HepG2 (cell line): Measurements from ENCODE around the gene GPR148. TPM values are rescaled to one million over a fixed set of nuclear protein-coding genes. Genes with fewer than 3 reads are reported as not detected.

Source experiments
- ARID5B ChIP-seq: IDR thresholded peaks from 2 replicates; pipeline ENCODE4 v1.4.0; 2020; ENCODE audit warnings: mild to moderate bottlenecking, missing genetic modification reagents
- ELK4 ChIP-seq: sonication (generic); formaldehyde crosslinking; IDR thresholded peaks from 2 replicates; pipeline ENCODE4 v1.9.0; 2021; ENCODE audit warnings: missing genetic modification reagents, borderline replicate concordance
- FOXA3 ChIP-seq: IDR thresholded peaks from 2 replicates; pipeline ENCODE4 v1.6.1; 2016; ENCODE audit warnings: missing genetic modification reagents, missing compliant biosample characterization
- FOXP4 ChIP-seq: sonication (generic); formaldehyde crosslinking; IDR thresholded peaks from 2 replicates; pipeline ENCODE4 v1.4.0; 2020; ENCODE audit warnings: missing genetic modification reagents
- GATAD1 ChIP-seq: IDR thresholded peaks from 2 replicates; pipeline ENCODE4 v1.6.1; 2016; ENCODE audit warnings: missing genetic modification reagents, missing compliant biosample characterization
- GTF3A ChIP-seq: sonication (generic); formaldehyde crosslinking; conservative IDR thresholded peaks from 2 replicates; pipeline ENCODE4 v1.4.0; 2020; ENCODE audit warnings: mild to moderate bottlenecking, missing genetic modification reagents
- HNF1B ChIP-seq: sonication (generic); formaldehyde crosslinking; IDR thresholded peaks from 2 replicates; pipeline ENCODE4 v1.5.1; 2020; ENCODE audit warnings: mild to moderate bottlenecking, moderate library complexity, missing genetic modification reagents
- HOXD1 ChIP-seq: sonication (generic); formaldehyde crosslinking; IDR thresholded peaks from 2 replicates; pipeline ENCODE4 v1.5.0; 2020; ENCODE audit warnings: missing genetic modification reagents
- KAT8 ChIP-seq: IDR thresholded peaks from 2 replicates; pipeline ENCODE4 v1.6.1; 2016; ENCODE audit warnings: missing genetic modification reagents, missing compliant biosample characterization
- NAIF1 ChIP-seq: sonication (generic); formaldehyde crosslinking; IDR thresholded peaks from 2 replicates; pipeline ENCODE4 v1.5.0; 2020; ENCODE audit warnings: mild to moderate bottlenecking, missing genetic modification reagents, borderline replicate concordance
- NCOA1 ChIP-seq: sonication (generic); formaldehyde crosslinking; IDR thresholded peaks from 2 replicates; pipeline ENCODE4 v1.9.0; 2021; ENCODE audit warnings: missing genetic modification reagents
- REPIN1 ChIP-seq: sonication (generic); formaldehyde crosslinking; IDR thresholded peaks from 2 replicates; pipeline ENCODE4 v1.8.0; 2022; ENCODE audit warnings: missing genetic modification reagents, low read depth, mild to moderate bottlenecking, borderline replicate concordance
- TAF1 ChIP-seq: sonication (generic); formaldehyde crosslinking; IDR thresholded peaks from 2 replicates; pipeline ENCODE4 v1.4.0; 2020; ENCODE audit warnings: missing genetic modification reagents
- TEAD3 ChIP-seq: optimal IDR thresholded peaks from 2 replicates; pipeline ENCODE3; 2016; ENCODE audit warnings: borderline replicate concordance
- THAP8 ChIP-seq: sonication (generic); formaldehyde crosslinking; IDR thresholded peaks from 2 replicates; pipeline ENCODE4 v1.5.1; 2020; ENCODE audit warnings: missing genetic modification reagents, mild to moderate bottlenecking, borderline replicate concordance
- ZBTB3 ChIP-seq: sonication (generic); formaldehyde crosslinking; IDR thresholded peaks from 2 replicates; pipeline ENCODE4 v1.4.0; 2020; ENCODE audit warnings: low read depth, mild to moderate bottlenecking, moderate library complexity, missing genetic modification reagents, borderline replicate concordance
- ZSCAN5A ChIP-seq: sonication (generic); formaldehyde crosslinking; IDR thresholded peaks from 2 replicates; pipeline ENCODE4 v1.8.0; 2022; ENCODE audit warnings: mild to moderate bottlenecking, missing genetic modification reagents, borderline replicate concordance
- polyA plus RNA-seq, 8 experiments: library from polyadenylated mRNA; depleted of rRNA in 3 of 8; stranded (reverse) in 7 of 8; unstranded in 1 of 8; fragments of >200 nt; fragmentation: Illumina TruSeq in 4 of 8; extraction: Trizol in 4 of 8; gene quantifications; 2 replicates each; pipeline versions ENCODE4 v1.2.1 to v1.2.3, GENCODE V29; 2011 to 2016; ENCODE audit warnings: low read depth in 4 of 8, missing spikeins in 1 of 8, mixed read lengths in 1 of 8; ENCODE audit not compliant: insufficient read depth in 1 of 8
- total RNA-seq, 5 experiments: library from RNA; depleted of rRNA; stranded (reverse); fragments of >200 nt; fragmentation: Illumina TruSeq; extraction: Trizol; gene quantifications; 2 replicates each; pipeline ENCODE4 v1.2.3, GENCODE V29; 2016; ENCODE audit warnings: low read depth in 1 of 5

Gene GPR148
- total and polyA plus RNA-seq, 2 of the 13 experiments (the other 11 are each of a cell fraction or from before 2014, with no cell fraction given) = not detected

- TF ChIP-seq ARID5B (peak; percentile 85), FOXA3 (CRISPR knock-in tag) (peak; percentile 60), HOXD1 (CRISPR knock-in tag) (peak; percentile 26; the same call in 1 of the 2 replicates), GTF3A (CRISPR knock-in tag) (peak; percentile 80; the same call in 1 of the 2 replicates), HNF1B (CRISPR knock-in tag) (no peak), THAP8 (CRISPR knock-in tag) (no peak), ELK4 (CRISPR knock-in tag) (no peak), TAF1 (CRISPR knock-in tag) (no peak; the same call in 1 of the 2 replicates), REPIN1 (CRISPR knock-in tag) (peak; percentile 78; the same call in 1 of the 2 replicates), KAT8 (CRISPR knock-in tag) (peak; percentile 42; the same call in 1 of the 2 replicates), NCOA1 (CRISPR knock-in tag) (no peak), ZSCAN5A (no peak), NAIF1 (CRISPR knock-in tag) (no peak), TEAD3 (CRISPR knock-in tag) (peak; percentile 35), FOXP4 (CRISPR knock-in tag) (peak; percentile 71), GATAD1 (CRISPR knock-in tag) (peak; percentile 55; the same call in 1 of the 2 replicates), ZBTB3 (no peak)
Observed at GRCh38 chr2:130744287-130745117, 15.6 kb downstream of the GPR148 start (continued).
